BJ (cell line): ENCODE measurements around the gene IFNG. TPM values are rescaled to one million over a fixed set of nuclear protein-coding genes. Genes with fewer than 3 reads are reported as not detected.

Source experiments
- CTCF ChIA-PET: fragments of 350-600 bp; formaldehyde crosslinking; extraction: SDS; loops from one replicate; lab custom pipeline; 2021; ENCODE audit warnings: antibody characterized with exemption, inconsistent platforms; lab: Yijun Ruan, JAX
- POLR2A ChIA-PET: fragments of 300-600 bp; sonication (Branson Sonifier 250); formaldehyde crosslinking; extraction: SDS; loops from one replicate; lab custom pipeline; 2021; ENCODE audit warnings: antibody characterized with exemption; lab: Charles Lee
- DNase-seq: peaks from one replicate; pipeline ENCODE4 v3.0.0-alpha.2; 2011; ENCODE audit warnings: low read depth
- H3K27me3 ChIP-seq: 2 replicates; pipeline ENCODE4 v1.6.0; 2011; ENCODE audit warnings: low read length; ENCODE audit not compliant: control insufficient read depth, insufficient read depth
- H3K36me3 ChIP-seq: 2 replicates; pipeline ENCODE4 v1.5.1; 2011; ENCODE audit warnings: low read length; ENCODE audit not compliant: control insufficient read depth, insufficient read depth
- H3K4me3 ChIP-seq: 2 replicates; pipeline ENCODE4 v1.5.1; 2011; ENCODE audit warnings: low read depth, mild to moderate bottlenecking, control low read depth, low read length
- polyA plus RNA-seq: library from polyadenylated mRNA; depleted of rRNA; stranded (reverse); fragments of >200 nt; gene quantifications from 2 replicates; pipeline ENCODE4 v1.2.3, GENCODE V29; 2011
- TF ChIP-seq, protein P1 (sequence below): IDR thresholded peaks from 2 replicates; pipeline ENCODE4 v1.5.1; 2011; ENCODE audit warnings: low read depth, mild to moderate bottlenecking, control low read depth, inconsistent platforms, low read length, moderate library complexity; ENCODE audit not compliant: insufficient read depth

Gene IFNG
- polyA plus RNA-seq, 1 experiment, result not detected

GRCh38 chr12:68119724-68120211 lies 39.8 kb downstream of the IFNG start:
- no peak for DNase-seq
- no peak overlapping the region for H3K4me3 ChIP-seq
- POLR2A ChIA-PET, result no interaction called here
- TF ChIP-seq, protein P1, sequence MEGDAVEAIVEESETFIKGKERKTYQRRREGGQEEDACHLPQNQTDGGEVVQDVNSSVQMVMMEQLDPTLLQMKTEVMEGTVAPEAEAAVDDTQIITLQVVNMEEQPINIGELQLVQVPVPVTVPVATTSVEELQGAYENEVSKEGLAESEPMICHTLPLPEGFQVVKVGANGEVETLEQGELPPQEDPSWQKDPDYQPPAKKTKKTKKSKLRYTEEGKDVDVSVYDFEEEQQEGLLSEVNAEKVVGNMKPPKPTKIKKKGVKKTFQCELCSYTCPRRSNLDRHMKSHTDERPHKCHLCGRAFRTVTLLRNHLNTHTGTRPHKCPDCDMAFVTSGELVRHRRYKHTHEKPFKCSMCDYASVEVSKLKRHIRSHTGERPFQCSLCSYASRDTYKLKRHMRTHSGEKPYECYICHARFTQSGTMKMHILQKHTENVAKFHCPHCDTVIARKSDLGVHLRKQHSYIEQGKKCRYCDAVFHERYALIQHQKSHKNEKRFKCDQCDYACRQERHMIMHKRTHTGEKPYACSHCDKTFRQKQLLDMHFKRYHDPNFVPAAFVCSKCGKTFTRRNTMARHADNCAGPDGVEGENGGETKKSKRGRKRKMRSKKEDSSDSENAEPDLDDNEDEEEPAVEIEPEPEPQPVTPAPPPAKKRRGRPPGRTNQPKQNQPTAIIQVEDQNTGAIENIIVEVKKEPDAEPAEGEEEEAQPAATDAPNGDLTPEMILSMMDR, result no peak
- H3K36me3 ChIP-seq, result no peaks in the 10 kb centered on the region
- H3K27me3 ChIP-seq, result peaks cover 4% of the 10 kb centered on the region; the same call in 1 of the 2 replicates
- CTCF ChIA-PET, result interaction anchor here (0.9 kb wide), 1 partner anchor 25 kb away, joined by 3 read pairs; no protein-coding TSS in a partner anchor

GRCh38 chr12:68119250-68119649 lies 40.3 kb downstream of the IFNG start:
- TF ChIP-seq, protein P1, result no peak
- H3K36me3 ChIP-seq, result no peaks in the 10 kb centered on the region
- H3K4me3 ChIP-seq, result no peak overlapping the region
- ChIA-PET CTCF (interaction anchor here (0.9 kb wide), 1 partner anchor 26 kb away, joined by 3 read pairs; no protein-coding TSS in a partner anchor), POLR2A (no interaction called here)
- H3K27me3 ChIP-seq, result peaks cover 3% of the 10 kb centered on the region; the same call in 1 of the 2 replicates
- no peak for DNase-seq

DNA sequence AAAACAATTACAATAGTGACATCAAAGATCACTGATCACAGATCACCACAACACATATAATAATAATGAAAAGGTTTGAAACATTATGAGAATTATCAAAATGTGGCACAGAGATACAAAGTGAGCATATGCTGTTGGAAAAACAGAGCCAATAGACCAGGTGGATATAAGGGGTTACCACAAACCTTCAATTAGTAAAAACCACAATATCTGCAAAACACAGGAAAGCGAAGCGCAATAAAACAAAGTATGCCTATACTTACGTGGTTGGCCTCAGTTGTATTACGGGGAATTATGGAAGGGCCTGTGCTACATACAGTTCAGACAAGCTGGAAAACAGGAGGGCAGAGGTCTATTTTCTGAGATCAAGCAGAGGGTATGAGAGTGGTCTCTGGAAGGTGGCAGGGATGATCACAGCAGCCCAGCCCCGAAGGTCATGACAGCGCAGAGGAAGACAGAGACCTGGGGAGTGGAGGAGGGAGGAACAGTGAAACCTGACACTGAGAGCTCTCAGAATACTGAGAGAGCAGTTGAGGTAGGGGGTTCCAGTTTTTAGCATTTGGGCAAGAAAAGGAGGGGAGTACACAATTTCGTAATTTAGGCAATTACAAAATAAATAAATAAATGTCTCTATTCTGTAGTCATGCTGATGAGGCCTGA lies 41.3 kb downstream of the IFNG start:
- H3K36me3 ChIP-seq, result no peaks in the 10 kb centered on the region
- CTCF ChIA-PET, result no interaction called here
- no peak for DNase-seq
- H3K27me3 ChIP-seq, result peaks cover 3% of the 10 kb centered on the region; the same call in 1 of the 2 replicates
- TF ChIP-seq, protein P1, result no peak
- POLR2A ChIA-PET, result no interaction called here
- H3K4me3 ChIP-seq, result no peak overlapping the region

DNA sequence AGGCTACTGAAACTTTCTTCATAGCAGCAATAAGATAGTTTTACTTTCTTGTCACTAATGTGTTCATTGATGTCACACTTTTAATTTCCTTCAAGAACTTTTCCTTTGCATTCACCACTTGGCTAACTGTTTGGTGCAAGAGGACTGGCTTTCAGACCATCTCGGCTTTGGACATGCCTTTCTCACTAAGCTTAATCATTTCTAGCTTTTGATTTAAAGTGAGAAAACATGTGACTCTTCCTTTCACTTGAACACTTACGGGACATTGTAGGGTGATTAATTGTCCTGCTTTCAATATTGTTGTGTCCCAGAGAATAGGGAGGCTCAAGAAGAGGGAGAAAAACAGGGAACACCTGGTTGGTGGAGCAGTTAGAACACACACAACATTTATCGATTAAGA lies 41.9 kb downstream of the IFNG start:
- DNase-seq, result no peak
- POLR2A ChIA-PET, result no interaction called here
- H3K4me3 ChIP-seq, result no peak overlapping the region
- TF ChIP-seq, protein P1, result no peak
- H3K36me3 ChIP-seq, result no peaks in the 10 kb centered on the region
- H3K27me3 ChIP-seq, result peaks cover 3% of the 10 kb centered on the region; the same call in 1 of the 2 replicates
- CTCF ChIA-PET, result no interaction called here

DNA sequence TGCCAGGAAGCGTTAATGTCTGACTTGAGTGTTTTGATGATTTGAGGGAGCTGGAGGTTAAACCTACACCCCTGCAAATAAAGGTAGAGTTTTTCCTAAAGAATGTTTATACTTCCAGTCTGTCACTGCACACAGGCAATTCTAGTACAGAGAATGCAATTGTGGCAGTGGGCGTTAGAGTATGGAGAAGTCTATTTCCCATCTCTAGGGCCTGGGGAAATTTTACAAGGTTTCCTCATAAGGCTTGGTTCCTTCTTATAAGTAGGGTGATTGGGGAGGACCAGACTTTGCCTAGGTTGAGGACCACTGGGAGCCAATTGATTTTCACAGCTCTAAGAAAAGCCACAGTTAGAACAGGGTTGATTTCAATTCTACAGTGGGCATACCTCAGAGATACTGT lies 44.3 kb downstream of the IFNG start:
- CTCF ChIA-PET, result interaction anchor here (0.6 to 0.9 kb wide), 2 partner anchors 9 to 201 kb away, joined by 3 to 4 read pairs; no protein-coding TSS in a partner anchor

More for the DNA sequence above, 44.3 kb downstream of the IFNG start:
- TF ChIP-seq, protein P1, result no peak
- H3K36me3 ChIP-seq, result no peaks in the 10 kb centered on the region
- H3K27me3 ChIP-seq, result peaks cover 3% of the 10 kb centered on the region; the same call in 1 of the 2 replicates
- no peak overlapping the region for H3K4me3 ChIP-seq
- POLR2A ChIA-PET, result no interaction called here
- no peak for DNase-seq
